GM21723 (cell line): ENCODE measurements around the gene BCL3.
"Not testable (repeated sequence)": the region's sequence is repeated elsewhere in the genome, so short reads cannot be mapped to it uniquely, and the experiment has no call there.

Experiments used
- ATAC-seq: cut with Tn5 transposase; IDR thresholded peaks from one replicate; pipeline ENCODE4 v1.9.1; 2021; ENCODE audit warnings: mild to moderate bottlenecking, moderate library complexity; ENCODE audit not compliant: unreplicated experiment

The BCL3 gene

DNA sequence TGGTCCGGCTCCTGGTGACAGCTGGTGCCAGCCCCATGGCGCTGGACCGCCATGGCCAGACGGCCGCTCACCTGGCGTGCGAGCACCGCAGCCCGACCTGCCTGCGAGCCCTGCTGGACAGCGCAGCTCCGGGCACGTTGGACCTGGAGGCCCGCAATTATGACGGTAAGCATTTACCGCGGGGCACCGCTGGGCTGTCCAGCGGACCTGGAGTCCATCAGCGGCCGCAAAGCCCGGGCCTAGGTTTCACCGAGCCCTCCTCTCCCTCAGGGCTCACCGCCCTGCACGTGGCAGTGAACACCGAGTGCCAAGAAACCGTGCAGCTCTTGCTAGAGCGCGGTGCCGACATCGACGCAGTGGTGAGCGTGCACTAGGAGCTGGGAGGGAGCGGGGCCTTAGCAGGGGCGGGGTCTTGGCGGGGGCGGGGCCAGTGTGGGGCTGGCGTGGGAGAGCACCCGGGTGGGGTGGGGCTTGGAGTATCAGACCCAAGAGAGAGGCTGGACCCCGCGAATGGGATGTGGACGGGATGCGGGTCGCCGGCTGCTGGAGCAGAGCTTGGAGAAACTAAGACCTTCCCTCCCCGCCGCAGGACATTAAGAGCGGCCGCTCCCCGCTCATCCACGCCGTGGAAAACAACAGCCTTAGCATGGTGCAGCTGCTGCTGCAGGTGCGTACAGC, 8.7 kb downstream of the BCL3 start:
- no peak for ATAC-seq

GRCh38 chr19:44757735-44758505, 9.4 kb downstream of the BCL3 start:
- no peak for ATAC-seq

- no peak for ATAC-seq
Measured at GRCh38 chr19:44758596-44758995, 10.1 kb downstream of the BCL3 start.

DNA sequence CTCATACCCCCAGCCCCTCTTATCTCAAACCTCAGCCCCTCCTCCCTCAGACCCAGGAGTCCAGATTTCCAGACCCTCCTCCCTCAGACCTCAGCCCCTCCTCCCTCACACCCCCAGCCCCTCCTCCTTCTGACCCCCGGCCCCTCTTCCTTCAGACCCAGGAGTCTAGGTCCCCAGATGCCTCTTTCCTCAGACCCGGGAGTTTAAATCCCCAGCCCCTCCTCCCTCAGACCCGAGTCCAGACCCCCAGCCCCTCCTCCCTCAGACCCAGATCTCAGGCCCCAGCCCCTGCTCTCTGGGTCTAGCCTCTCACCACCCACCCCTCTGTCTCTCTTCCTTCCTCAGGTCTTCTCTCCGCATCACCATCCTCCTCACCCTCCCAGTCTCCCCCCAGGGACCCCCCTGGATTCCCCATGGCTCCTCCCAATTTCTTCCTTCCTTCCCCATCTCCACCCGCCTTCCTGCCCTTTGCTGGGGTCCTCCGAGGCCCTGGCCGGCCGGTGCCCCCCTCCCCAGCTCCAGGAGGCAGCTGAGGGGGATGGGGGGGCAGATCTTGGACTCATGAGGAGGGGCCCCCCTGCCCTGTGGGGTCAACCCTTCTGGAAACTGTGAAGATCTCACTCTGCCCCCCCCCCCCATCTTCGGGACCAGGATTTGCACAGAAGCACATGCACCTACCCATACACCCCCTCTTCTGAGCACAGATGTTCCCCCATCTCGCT, 10.7 kb downstream of the BCL3 start:
- no peak for ATAC-seq

- ATAC-seq, result no peak
Measured at GRCh38 chr19:44762038-44762437, 13.5 kb downstream of the BCL3 start.

GRCh38 chr19:44765033-44765948, 16.8 kb downstream of the BCL3 start:
- no peak for ATAC-seq

DNA sequence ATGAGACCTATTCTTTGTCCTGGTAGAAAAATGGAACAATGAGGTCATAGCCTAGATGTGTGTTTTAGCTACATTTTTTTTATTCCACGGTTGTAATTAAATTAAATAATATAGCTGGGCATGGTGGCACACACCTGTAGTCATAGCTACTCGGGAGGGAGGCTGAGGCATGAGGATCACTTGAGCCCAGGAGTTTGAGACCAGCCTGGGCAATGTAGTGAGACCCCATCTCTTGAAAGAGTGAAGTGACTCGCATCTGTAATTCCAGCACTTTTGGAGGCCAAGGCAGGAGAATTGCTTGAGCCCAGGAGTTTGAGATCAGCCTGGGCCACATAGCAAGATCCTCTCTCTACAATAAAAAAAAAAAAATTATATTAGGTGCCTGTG, 17.4 kb downstream of the BCL3 start:
- ATAC-seq, result no peak

GRCh38 chr19:44767295-44768180, 19.0 kb downstream of the BCL3 start:
- ATAC-seq, result no peak

- ATAC-seq, result peak; percentile 95
Measured at GRCh38 chr19:44770550-44771257, 22.2 kb downstream of the BCL3 start.

DNA sequence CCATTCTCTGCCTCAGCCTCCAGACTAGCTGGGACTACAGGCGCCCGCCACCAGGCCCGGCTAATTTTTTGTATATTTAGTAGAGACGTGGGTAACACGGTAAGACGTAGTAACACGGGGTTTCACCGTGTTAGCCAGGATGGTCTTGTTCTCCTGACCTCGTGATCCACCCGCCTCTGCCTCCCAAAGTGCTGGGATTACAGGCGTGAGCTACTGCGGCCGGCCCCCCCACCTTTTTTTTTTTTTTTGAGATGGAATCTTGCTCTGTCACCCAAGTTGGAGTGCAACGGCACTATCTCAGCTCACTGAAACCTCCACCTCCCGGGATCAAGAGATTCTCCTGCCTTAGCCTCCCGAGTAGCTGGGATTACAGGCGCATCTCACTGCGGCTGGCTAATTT, 23.6 kb downstream of the BCL3 start:
- ATAC-seq, result not testable (repeated sequence)

DNA sequence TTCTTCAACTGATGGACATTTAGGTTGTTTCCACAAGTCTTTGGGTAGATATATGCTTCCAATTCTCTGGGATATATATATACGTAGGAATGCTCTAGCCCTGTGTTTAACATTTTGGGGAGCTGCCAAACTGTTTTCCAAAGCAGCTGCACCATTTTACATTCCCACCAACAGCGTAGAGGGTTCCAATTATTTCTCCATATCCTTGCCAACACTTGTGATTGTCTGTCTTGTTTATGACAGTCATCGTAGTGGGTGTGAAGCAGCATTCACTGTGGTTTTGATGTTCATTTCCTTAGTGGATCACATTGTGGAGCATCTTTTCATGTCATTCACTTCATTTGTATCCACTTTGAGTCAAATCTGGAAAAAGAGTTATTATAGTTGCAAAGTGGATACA, 24.5 kb downstream of the BCL3 start:
- no peak for ATAC-seq

GRCh38 chr19:44775676-44776240, 27.2 kb downstream of the BCL3 start:
- no peak for ATAC-seq

DNA sequence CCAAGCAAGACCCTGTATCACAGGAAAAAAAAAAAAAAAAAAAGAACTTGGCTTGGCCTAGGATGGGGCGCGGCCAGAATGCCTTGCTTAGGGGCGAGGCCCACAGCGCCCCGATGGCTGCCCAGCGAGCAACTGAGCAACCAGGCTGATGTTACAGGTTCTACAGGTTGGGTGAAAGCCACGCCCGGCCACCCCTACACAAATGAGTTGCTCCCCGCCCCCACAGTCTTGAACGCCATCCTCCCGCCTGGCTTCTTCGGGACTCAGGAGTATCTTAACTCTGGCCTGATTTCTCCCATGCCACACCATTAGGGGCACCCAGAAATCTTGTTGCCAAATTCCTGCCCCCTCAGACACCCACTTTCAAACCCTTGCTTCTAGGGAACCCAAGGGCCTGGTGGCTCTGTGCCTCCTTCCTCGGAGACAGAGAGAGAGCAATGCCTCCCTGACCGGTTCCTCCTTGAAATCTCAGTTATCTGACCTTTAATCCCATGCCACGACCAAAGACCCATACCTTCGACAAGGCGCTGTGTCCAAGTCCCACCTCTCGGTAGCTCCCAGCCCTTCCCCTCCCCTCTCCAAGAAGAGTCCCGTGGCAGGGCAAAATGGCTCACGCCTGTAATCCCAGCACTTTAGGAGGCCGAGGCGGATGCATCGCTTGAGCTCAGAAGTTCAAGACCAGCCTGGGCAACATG, 28.0 kb downstream of the BCL3 start:
- ATAC-seq, result no peak

DNA sequence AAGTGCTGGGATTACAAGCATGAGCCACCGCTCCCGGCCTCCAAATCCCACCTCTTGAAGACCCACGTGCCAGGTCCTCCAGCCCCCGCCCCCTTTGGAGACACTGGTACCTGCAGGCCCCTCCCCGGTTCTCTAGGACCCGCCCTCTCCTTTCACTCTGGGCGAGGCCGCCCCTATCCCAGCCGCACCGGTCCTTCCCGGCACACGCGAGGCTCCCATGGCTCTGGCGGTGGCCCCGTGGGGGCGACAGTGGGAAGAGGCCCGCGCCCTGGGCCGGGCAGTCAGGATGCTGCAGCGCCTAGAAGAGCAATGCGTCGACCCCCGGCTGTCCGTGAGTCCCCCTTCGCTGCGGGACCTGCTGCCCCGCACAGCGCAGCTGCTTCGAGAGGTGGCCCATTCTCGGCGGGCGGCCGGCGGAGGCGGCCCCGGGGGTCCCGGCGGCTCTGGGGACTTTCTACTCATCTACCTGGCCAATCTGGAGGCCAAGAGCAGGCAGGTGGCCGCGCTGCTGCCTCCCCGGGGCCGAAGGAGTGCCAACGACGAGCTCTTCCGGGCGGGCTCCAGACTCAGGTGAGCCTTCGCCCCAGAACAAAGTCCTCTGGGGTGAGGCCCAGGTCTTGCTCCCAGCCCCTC, 29.3 kb downstream of the BCL3 start, which contains the start of gene CBLC:
CBLC (plus strand) TSS at position 176 of the 633 bp plus-strand sequence; CDS start at position 218, 42 bp downstream.
- ATAC-seq, result no peak

GRCh38 chr19:44779150-44779549, 30.6 kb downstream of the BCL3 start:
- ATAC-seq, result no peak

- not testable (repeated sequence) for ATAC-seq
Measured at GRCh38 chr19:44781694-44782093, 33.2 kb downstream of the BCL3 start.

DNA sequence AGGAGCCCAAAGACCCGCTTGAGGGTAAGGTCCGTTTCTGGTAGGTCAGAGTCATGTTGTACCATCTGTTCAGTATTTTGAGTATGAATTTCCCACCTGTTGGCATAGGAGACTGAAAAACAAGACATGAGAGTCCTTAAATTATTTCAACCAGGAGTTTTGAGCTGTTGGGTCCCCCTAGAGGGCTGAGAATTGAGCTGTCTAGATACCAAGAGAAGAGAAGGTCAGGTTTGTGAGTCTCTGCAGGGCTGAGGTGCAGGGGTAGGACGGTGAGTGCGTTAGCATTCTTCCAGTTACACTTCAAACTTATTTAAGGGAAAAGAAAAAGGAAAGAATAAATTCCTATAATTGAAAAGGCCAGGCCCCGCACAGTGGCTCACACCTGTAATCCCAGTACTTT, 34.2 kb downstream of the BCL3 start:
- ATAC-seq, result no peak

DNA sequence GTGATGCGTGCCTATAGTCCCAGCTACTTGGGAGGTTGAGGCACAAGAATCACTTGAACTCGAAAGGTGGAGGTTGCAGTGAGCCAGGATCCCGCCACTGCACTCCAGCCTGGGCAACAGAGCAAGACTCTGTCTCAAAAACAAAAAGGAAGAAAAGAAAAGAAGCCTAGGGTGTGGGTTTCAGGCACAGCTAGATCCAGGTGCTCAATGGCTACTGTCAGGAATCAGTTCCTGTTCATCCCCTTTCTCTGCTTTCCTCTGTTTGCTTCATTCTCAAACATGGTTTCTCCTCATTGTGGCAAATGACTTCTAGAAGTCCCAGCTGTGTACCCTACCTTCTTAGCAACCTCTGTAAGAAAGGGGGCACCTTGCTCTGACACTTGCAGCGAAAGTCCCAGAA, 35.0 kb downstream of the BCL3 start:
- no peak for ATAC-seq
